OCI-LY7 (cell line): ENCODE data around the gene SLC9A6.

Source experiments
- CTCF ChIP-seq: fragments of 200-600 bp; sonication (generic); conservative IDR thresholded peaks from 2 replicates; pipeline ENCODE4 v1.5.1; 2014; ENCODE audit warnings: mild to moderate bottlenecking, antibody characterized with exemption, low read length, moderate library complexity, mixed read lengths
- EZH2phosphoT487 ChIP-seq: fragments of 200-600 bp; sonication (generic); IDR thresholded peaks from 2 replicates; pipeline ENCODE4 v1.6.1; 2018; ENCODE audit warnings: low read depth, borderline replicate concordance, mild to moderate bottlenecking, mixed run types, antibody characterized with exemption, low read length, moderate library complexity, mixed read lengths

GRCh38 chrX:136067966-136068365, 82.7 kb downstream of the SLC9A6 start:
- TF ChIP-seq CTCF (no peak), EZH2phosphoT487 (no peak)
